C4-2B (cell line): ENCODE data around the gene ADAMTS16.

Experiments
- ZFX ChIP-seq: fragments of 450-650 bp; IDR thresholded peaks from 2 replicates; pipeline ENCODE4 v1.6.1; 2017
- TF ChIP-seq, protein P1 (sequence below): fragments of 450-650 bp; conservative IDR thresholded peaks from 2 replicates; pipeline ENCODE4 v1.5.1; 2017; ENCODE audit warnings: mild to moderate bottlenecking

DNA sequence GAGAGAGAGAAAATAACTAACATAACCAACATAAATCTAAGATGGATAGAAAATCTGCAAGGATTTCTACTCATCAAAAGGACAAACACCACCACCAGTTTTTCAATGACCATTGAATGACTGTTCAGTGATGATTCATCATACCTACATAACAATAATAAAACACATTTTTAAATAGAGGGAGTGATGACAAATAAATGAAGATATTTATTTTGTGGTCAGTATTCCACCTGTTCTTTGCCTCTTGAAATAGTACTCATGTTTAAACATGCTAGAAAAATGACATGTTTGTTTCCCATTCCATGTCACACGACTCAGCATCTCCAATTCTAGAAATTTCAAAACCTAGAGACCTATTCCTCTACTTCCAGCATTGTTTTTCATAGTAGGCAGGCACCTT is 34.6 kb upstream of the ADAMTS16 start:
- TF ChIP-seq, protein P1, sequence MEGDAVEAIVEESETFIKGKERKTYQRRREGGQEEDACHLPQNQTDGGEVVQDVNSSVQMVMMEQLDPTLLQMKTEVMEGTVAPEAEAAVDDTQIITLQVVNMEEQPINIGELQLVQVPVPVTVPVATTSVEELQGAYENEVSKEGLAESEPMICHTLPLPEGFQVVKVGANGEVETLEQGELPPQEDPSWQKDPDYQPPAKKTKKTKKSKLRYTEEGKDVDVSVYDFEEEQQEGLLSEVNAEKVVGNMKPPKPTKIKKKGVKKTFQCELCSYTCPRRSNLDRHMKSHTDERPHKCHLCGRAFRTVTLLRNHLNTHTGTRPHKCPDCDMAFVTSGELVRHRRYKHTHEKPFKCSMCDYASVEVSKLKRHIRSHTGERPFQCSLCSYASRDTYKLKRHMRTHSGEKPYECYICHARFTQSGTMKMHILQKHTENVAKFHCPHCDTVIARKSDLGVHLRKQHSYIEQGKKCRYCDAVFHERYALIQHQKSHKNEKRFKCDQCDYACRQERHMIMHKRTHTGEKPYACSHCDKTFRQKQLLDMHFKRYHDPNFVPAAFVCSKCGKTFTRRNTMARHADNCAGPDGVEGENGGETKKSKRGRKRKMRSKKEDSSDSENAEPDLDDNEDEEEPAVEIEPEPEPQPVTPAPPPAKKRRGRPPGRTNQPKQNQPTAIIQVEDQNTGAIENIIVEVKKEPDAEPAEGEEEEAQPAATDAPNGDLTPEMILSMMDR, result no peak
- no peak for TF ChIP-seq ZFX
